AG04450 (cell line): ENCODE measurements around the gene GARIN5B. TPM values are rescaled to one million over a fixed set of nuclear protein-coding genes. Genes with fewer than 3 reads are reported as not detected.
"Not testable (repeated sequence)": the region's sequence is repeated elsewhere in the genome, so short reads cannot be mapped to it uniquely, and the experiment has no call there.

Source experiments
- CTCF ChIA-PET: fragments of 300-600, 350-600 bp; formaldehyde crosslinking; extraction: SDS; loops from one replicate; lab custom pipeline; 2022; ENCODE audit warnings: antibody characterized with exemption, inconsistent platforms; lab: Charles Lee
- POLR2A ChIA-PET: fragments of 350-600 bp; formaldehyde crosslinking; extraction: SDS; loops from one replicate; lab custom pipeline; 2021; ENCODE audit warnings: antibody characterized with exemption, inconsistent platforms; lab: Yijun Ruan, JAX
- DNase-seq: peaks from one replicate; pipeline ENCODE4 v3.0.0-alpha.2; 2011; ENCODE audit warnings: low read depth, low spot score
- H3K27ac ChIP-seq: one replicate; pipeline ENCODE4 v1.5.1; 2012; ENCODE audit warnings: low read depth, low read length, control low read depth
- H3K27me3 ChIP-seq: one replicate; pipeline ENCODE4 v1.6.0; 2012; ENCODE audit warnings: low read length; ENCODE audit not compliant: control insufficient read depth, insufficient read depth
- H3K4me3 ChIP-seq: 2 replicates; pipeline ENCODE4 v1.5.1; 2011; ENCODE audit warnings: mild to moderate bottlenecking, low read depth, low read length, control low read depth
- H3K9me3 ChIP-seq: 2 replicates; pipeline ENCODE4 v1.5.1; 2012; ENCODE audit warnings: low read length; ENCODE audit not compliant: control insufficient read depth, insufficient read depth
- CTCF ChIP-seq: IDR thresholded peaks from 2 replicates; pipeline ENCODE4 v1.5.1; 2011; ENCODE audit warnings: low read depth, low read length, control low read depth, inconsistent platforms
- polyA plus RNA-seq: library from polyadenylated mRNA; depleted of rRNA; stranded (reverse); fragments of >200 nt; gene quantifications from 2 replicates; pipeline ENCODE4 v1.2.3, GENCODE V29; 2011

The GARIN5B gene
- polyA plus RNA-seq, 1 experiment, result not detected

- Histone ChIP-seq H3K9me3 (no peaks in the 10 kb centered on the region), H3K27me3 (no peaks in the 10 kb centered on the region), H3K4me3 (peak overlapping the region; percentile 83), H3K27ac (no peak overlapping the region)
- TF ChIP-seq CTCF, result no peak
- POLR2A ChIA-PET, result interaction anchor here (0.6 to 5.3 kb wide), 2 partner anchors 14 to 74 kb away, joined by 3 to 93 read pairs; no protein-coding TSS in a partner anchor
- DNase-seq, result no peak
- CTCF ChIA-PET, result interaction anchor here (0.9 to 1.5 kb wide), 2 partner anchors 98 to 201 kb away, joined by 3 to 4 read pairs; no protein-coding TSS in a partner anchor
Observed at GRCh38 chr19:55405638-55406037, 42.6 kb upstream of the GARIN5B start.

GRCh38 chr19:55402509-55402908, 39.4 kb upstream of the GARIN5B start:
- POLR2A ChIA-PET, result no interaction called here
- no peak for DNase-seq
- CTCF ChIA-PET, result no interaction called here
- Histone ChIP-seq H3K27ac (no peak overlapping the region), H3K9me3 (no peaks in the 10 kb centered on the region), H3K4me3 (no peak overlapping the region), H3K27me3 (no peaks in the 10 kb centered on the region)
- no peak for TF ChIP-seq CTCF

GRCh38 chr19:55401390-55401789, 38.3 kb upstream of the GARIN5B start:
- H3K27me3 ChIP-seq, DNase-seq, H3K27ac ChIP-seq, POLR2A ChIA-PET, H3K4me3 ChIP-seq, H3K9me3 ChIP-seq: not testable (repeated sequence)
- CTCF ChIA-PET, result interaction anchor here (0.6 to 0.7 kb wide), 2 partner anchors 66 to 260 kb away, joined by 3 read pairs; no protein-coding TSS in a partner anchor

- POLR2A ChIA-PET, result interaction anchor here (1.0 to 1.2 kb wide), 2 partner anchors 9 to 11 kb away, joined by 4 to 5 read pairs; no protein-coding TSS in a partner anchor
- H3K27me3 ChIP-seq, result no peaks in the 10 kb centered on the region
- CTCF ChIA-PET, result interaction anchor here (0.6 to 1.0 kb wide), 3 partner anchors 67 to 259 kb away, joined by 3 read pairs; no protein-coding TSS in a partner anchor
- peak overlapping the region; percentile 11 for H3K27ac ChIP-seq
- DNase-seq, result no peak
- H3K9me3 ChIP-seq, result no peaks in the 10 kb centered on the region
- no peak overlapping the region for H3K4me3 ChIP-seq
- TF ChIP-seq CTCF, result no peak
Observed at GRCh38 chr19:55400281-55401087, 37.4 kb upstream of the GARIN5B start.

GRCh38 chr19:55398200-55398925, 35.3 kb upstream of the GARIN5B start:
- DNase-seq, result no peak
- H3K27ac ChIP-seq, result no peak overlapping the region
- H3K9me3 ChIP-seq, result no peaks in the 10 kb centered on the region
- H3K4me3 ChIP-seq, result no peak overlapping the region
- no peaks in the 10 kb centered on the region for H3K27me3 ChIP-seq
- ChIA-PET CTCF (no interaction called here), POLR2A (interaction anchor here (3.0 kb wide), 1 partner anchor 9 kb away, joined by 24 read pairs; the partner anchor contains the start of gene UBE2S)
- TF ChIP-seq CTCF, result no peak
